ENCODE results near the gene CELF2.

The CELF2 gene

GRCh38 chr10:11164803-11165590 lies 147.3 kb downstream of the CELF2 start:
- POLR2A ChIA-PET, result interaction anchor here (0.7 to 2.2 kb wide), 5 partner anchors 10 to 1939 kb away, joined by 3 to 10 read pairs (median 4); no protein-coding TSS in a partner anchor
- Histone ChIP-seq H3K36me3 (ENCODE audit: control insufficient read depth in 2 of 2, insufficient read depth in 1 of 2, low read length in 2 of 2) (peaks cover 0 to 7% of the 10 kb centered on the region in 2 experiments; a peak in 1 of 3 replicates), H3K27ac (ENCODE audit: extremely low read depth, low read depth, low read length) (peak overlapping the region; percentile 74), H3K4me1 (ENCODE audit: control insufficient read depth, insufficient read depth, low read length) (peaks cover 12% of the 10 kb centered on the region), H3K4me3 (ENCODE audit: low read depth, low read length) (peak overlapping the region; percentile 46), H3K9me3 (ENCODE audit: control insufficient read depth, insufficient read depth, low read depth, low read length) (no peaks in the 10 kb centered on the region)
- CTCF ChIA-PET, result interaction anchor here (0.7 to 1.5 kb wide), 6 partner anchors 9 to 373 kb away, joined by 3 to 5 read pairs (median 3); no protein-coding TSS in a partner anchor
- TF ChIP-seq REST (tag by site-specific recombination; IDR thresholded peaks at IDR 0.05) (peak; percentile 69), PRDM4 (tag by site-specific recombination; IDR thresholded peaks at IDR 0.05) (no peak), ZNF660 (tag by site-specific recombination; IDR thresholded peaks at IDR 0.05) (no peak), ZNF747 (tag by site-specific recombination; IDR thresholded peaks at IDR 0.05) (no peak), ZBTB8A (tag by site-specific recombination; IDR thresholded peaks at IDR 0.05) (peak; percentile 71), FEZF1 (tag by site-specific recombination; IDR thresholded peaks at IDR 0.05) (0 out of 2 replicates have a peak, but pooled peaks have one; percentile 10), ZNF24 (tag by site-specific recombination; IDR thresholded peaks at IDR 0.05) (no peak), ZNF157 (tag by site-specific recombination; IDR thresholded peaks at IDR 0.05) (no peak), PRDM1 (tag by site-specific recombination; IDR thresholded peaks at IDR 0.05) (0 out of 2 replicates have a peak, but pooled peaks have one; percentile 24), KLF10 (tag by site-specific recombination; IDR thresholded peaks at IDR 0.05) (0 out of 2 replicates have a peak, but pooled peaks have one; percentile 44), ZNF580 (tag by site-specific recombination; IDR thresholded peaks at IDR 0.05) (no peak), ZNF560 (tag by site-specific recombination; IDR thresholded peaks at IDR 0.05; ENCODE audit: borderline replicate concordance) (no peak), ZNF132 (tag by site-specific recombination; IDR thresholded peaks at IDR 0.05; ENCODE audit: borderline replicate concordance) (no peak), ZNF416 (tag by site-specific recombination; IDR thresholded peaks at IDR 0.05) (no peak), ZBTB10 (tag by site-specific recombination; IDR thresholded peaks at IDR 0.05) (no peak), ZNF146 (tag by site-specific recombination; IDR thresholded peaks at IDR 0.05) (no peak), ZNF843 (tag by site-specific recombination; IDR thresholded peaks at IDR 0.05) (no peak), ZNF214 (tag by site-specific recombination; IDR thresholded peaks at IDR 0.05; ENCODE audit: borderline replicate concordance) (no peak), ZNF791 (tag by site-specific recombination; IDR thresholded peaks at IDR 0.05) (no peak), ZNF26 (tag by site-specific recombination; IDR thresholded peaks at IDR 0.05) (no peak), ZSCAN5A (tag by site-specific recombination; IDR thresholded peaks at IDR 0.05) (0 out of 2 replicates have a peak, but pooled peaks have one; percentile 31), KLF1 (tag by site-specific recombination; IDR thresholded peaks at IDR 0.05) (peak; percentile 61; the same call in 1 of the 2 replicates), GFI1B (tag by site-specific recombination; IDR thresholded peaks at IDR 0.05) (no peak), KLF7 (tag by site-specific recombination; IDR thresholded peaks at IDR 0.05; ENCODE audit: borderline replicate concordance) (0 out of 2 replicates have a peak, but pooled peaks have one; percentile 14), ZNF558 (tag by site-specific recombination; IDR thresholded peaks at IDR 0.05) (no peak)
